SH-SY5Y (cell line): ENCODE measurements around the gene SYNJ2.

ENCODE experiments used
- GATA2 ChIP-seq: IDR thresholded peaks from 2 replicates; pipeline ENCODE4 v1.6.1; 2011; ENCODE audit warnings: mild to moderate bottlenecking, low read depth, low read length
- GATA3 ChIP-seq: IDR thresholded peaks from 2 replicates; pipeline ENCODE4 v1.6.1; 2011; ENCODE audit warnings: low read depth, mild to moderate bottlenecking, low read length, moderate library complexity

- no peak for TF ChIP-seq GATA3
- TF ChIP-seq GATA2 = no peak
Measured at GRCh38 chr6:158032354-158032733, 50.7 kb downstream of the SYNJ2 start.
